GM12878 (cell line): ENCODE measurements around the gene TSC22D1. TPM values are rescaled to one million over a fixed set of nuclear protein-coding genes. Genes with fewer than 3 reads are reported as not detected.

ENCODE experiments used
- ATAC-seq: fragments of 200-7000 bp; cut with Tn5 transposase; 3 replicates; pipeline ENCODE4 v1.9.1; 2020; ENCODE audit warnings: mild to moderate bottlenecking, moderate library complexity
- BruUV-seq: library from RNA; stranded (reverse); fragments of 400-500 nt; replicated peaks from 2 replicates; lab custom pipeline; 2021; lab: Mats Ljungman, UMichigan
- CTCF ChIA-PET: fragments of 300-600 bp; sonication (Branson Sonifier 250); formaldehyde crosslinking; extraction: SDS; loops from one replicate; lab custom pipeline; 2021; ENCODE audit warnings: inconsistent platforms; lab: Yijun Ruan, JAX
- POLR2A ChIA-PET: fragments of 350-600 bp; formaldehyde crosslinking; extraction: SDS; loops from one replicate; lab custom pipeline; 2021; ENCODE audit warnings: inconsistent platforms; lab: Charles Lee
- RAD21 ChIA-PET: fragments of 300-600 bp; sonication (Branson Sonifier 250); formaldehyde crosslinking; loops from one replicate; lab custom pipeline; 2023; ENCODE audit warnings: antibody characterized with exemption; ENCODE audit not compliant: unreplicated experiment; lab: Charles Lee
- SMC1A ChIA-PET: fragments of 300-600 bp; sonication (Branson Sonifier 250); formaldehyde crosslinking; loops from one replicate; lab custom pipeline; 2023; ENCODE audit not compliant: unreplicated experiment, uncharacterized antibody; lab: Charles Lee
- DNase-seq: peaks from one replicate; pipeline ENCODE4 v3.0.0-alpha.2; 2011; ENCODE audit warnings: low read depth, low spot score
- FAIRE-seq: peaks from 3 replicates; lab custom pipeline; 2011; peaks lifted over from hg19 to GRCh38; lab: Jason Lieb, UNC
- H2AFZ ChIP-seq: 2 replicates; pipeline ENCODE4 v1.6.0; 2011; ENCODE audit warnings: low read depth, low read length, control low read depth; ENCODE audit not compliant: control insufficient read depth
- H3K27ac ChIP-seq: 2 replicates; pipeline ENCODE4 v1.5.1; 2011; ENCODE audit warnings: control low read depth; ENCODE audit not compliant: control insufficient read depth, insufficient read depth
- H3K27me3 ChIP-seq, 2 experiments: replicated peaks in 1 of 2; 2 replicates each; pipeline versions ENCODE4 v1.6.0 to v1.6.1; 2011; ENCODE audit warnings: low read length in 1 of 2; ENCODE audit not compliant: control insufficient read depth in 2 of 2, insufficient read depth in 2 of 2
- H3K36me3 ChIP-seq, 2 experiments: 2 replicates each; pipeline ENCODE4 v1.5.1; 2011; ENCODE audit warnings: low read length in 1 of 2; ENCODE audit not compliant: control insufficient read depth in 2 of 2, insufficient read depth in 2 of 2
- H3K4me1 ChIP-seq: 2 replicates; pipeline ENCODE4 v1.6.1; 2011; ENCODE audit warnings: mild to moderate bottlenecking, low read length, moderate library complexity, mixed read lengths; ENCODE audit not compliant: control insufficient read depth, insufficient read depth
- H3K4me2 ChIP-seq: 2 replicates; pipeline ENCODE4 v1.6.0; 2011; ENCODE audit warnings: control low read depth; ENCODE audit not compliant: control insufficient read depth, insufficient read depth
- H3K4me3 ChIP-seq: fragments of 200-600 bp; sonication (generic); 2 replicates; pipeline ENCODE4 v1.5.1; 2016
- H3K79me2 ChIP-seq: 2 replicates; pipeline ENCODE4 v1.6.0; 2011; ENCODE audit warnings: low read length; ENCODE audit not compliant: control insufficient read depth, insufficient read depth
- H3K9ac ChIP-seq: 2 replicates; pipeline ENCODE4 v1.8.0; 2011; ENCODE audit warnings: low read length, control low read depth, mixed read lengths; ENCODE audit not compliant: control insufficient read depth, insufficient read depth
- H3K9me3 ChIP-seq: replicated peaks from 3 replicates; pipeline ENCODE4 v1.5.1; 2011; ENCODE audit warnings: mild to moderate bottlenecking, low read length; ENCODE audit not compliant: control insufficient read depth, insufficient read depth
- H4K20me1 ChIP-seq: 2 replicates; pipeline ENCODE4 v1.6.0; 2011; ENCODE audit not compliant: control insufficient read depth, insufficient read depth
- BACH1 ChIP-seq: fragments of 450-650 bp; IDR thresholded peaks from 2 replicates; pipeline ENCODE4 v1.6.1; 2017; ENCODE audit warnings: mild to moderate bottlenecking, borderline replicate concordance
- IRF3 ChIP-seq: fragments of 450-650 bp; IDR thresholded peaks from 2 replicates; pipeline ENCODE4 v1.6.1; 2014; ENCODE audit warnings: mild to moderate bottlenecking
- PAX5 ChIP-seq: IDR thresholded peaks from 2 replicates; pipeline ENCODE4 v1.6.1; 2011; ENCODE audit warnings: low read depth, low read length, borderline replicate concordance
- RELA ChIP-seq: fragments of 450-650 bp; IDR thresholded peaks from 2 replicates; pipeline ENCODE4 v1.8.0; 2014; ENCODE audit warnings: borderline replicate concordance; ENCODE audit not compliant: partially characterized antibody
- TBL1XR1 ChIP-seq: IDR thresholded peaks from 2 replicates; pipeline ENCODE4 v1.6.1; 2012; ENCODE audit warnings: low read depth, low read length, improper control_type of control experiment
- ZNF217 ChIP-seq: fragments of 450-650 bp; IDR thresholded peaks from 2 replicates; pipeline ENCODE4 v1.6.1; 2017; ENCODE audit warnings: antibody characterized with exemption, mild to moderate bottlenecking
- whole genome bisulfite sequencing: methylation state at CpG from one replicate; pipeline ENCODE4 v1.1.6; 2016; ENCODE audit warnings: low lambda C conversion rate; ENCODE audit not compliant: insufficient replicate concordance, insufficient coverage; ENCODE audit errors: missing lambda C conversion rate; 5-methylcytosine and 5-hydroxymethylcytosine counted together
- in situ Hi-C: fragments of 300-500 bp; cut with MboI; formaldehyde crosslinking; loops from 9 replicates; pipeline ENCODE4 v1.14.3; 2018; ENCODE audit warnings: mixed read lengths
- intact Hi-C: fragments of 100-400 bp; cut with micrococcal nuclease; formaldehyde crosslinking; loops from one replicate; pipeline ENCODE4 v1.14.2; 2022; ENCODE audit not compliant: unreplicated experiment
- polyA plus RNA-seq, 11 experiments: library from polyadenylated mRNA; depleted of rRNA in 4 of 11; unstranded in 6 of 11; stranded (reverse) in 5 of 11; fragments of >200 nt; fragmentation: Nextera tagmentation in 4 of 11; fragmentation: Illumina TruSeq in 1 of 11; extraction: Ambion mirVana in 4 of 11; extraction: Trizol in 1 of 11; gene quantifications; 1 replicate in 1 of 11; 2 replicates in 10 of 11; pipeline versions ENCODE4 v1.2.1 to v1.2.3, GENCODE V29; 2011 to 2016; ENCODE audit warnings: inconsistent platforms in 2 of 11, missing spikeins in 2 of 11, low read depth in 1 of 11
- total RNA-seq, 4 experiments: library from RNA; depleted of rRNA in 3 of 4; stranded (reverse); fragments of >200 nt in 3 of 4; fragmentation: Illumina TruSeq in 1 of 4; extraction: Trizol in 1 of 4; gene quantifications; 2 replicates each; pipeline versions ENCODE4 v1.2.1 to v1.2.3, GENCODE V29; 2013 to 2021
- TF ChIP-seq, protein P1 (sequence below): fragments of 450-650 bp; IDR thresholded peaks from 2 replicates; pipeline ENCODE4 v1.6.1; 2017; ENCODE audit warnings: antibody characterized with exemption, mild to moderate bottlenecking, moderate library complexity
- TF ChIP-seq, protein P2 (sequence below): IDR thresholded peaks from 2 replicates; pipeline ENCODE4 v1.6.1; 2011; ENCODE audit warnings: mild to moderate bottlenecking, low read depth, low read length, moderate library complexity; ENCODE audit not compliant: insufficient replicate concordance

Gene TSC22D1
- total and polyA plus RNA-seq, 10 of the 15 experiments (the other 5 are each of a cell fraction or from before 2014, with no cell fraction given), result 0.37 to 15.7 (median 7.5) TPM

DNA sequence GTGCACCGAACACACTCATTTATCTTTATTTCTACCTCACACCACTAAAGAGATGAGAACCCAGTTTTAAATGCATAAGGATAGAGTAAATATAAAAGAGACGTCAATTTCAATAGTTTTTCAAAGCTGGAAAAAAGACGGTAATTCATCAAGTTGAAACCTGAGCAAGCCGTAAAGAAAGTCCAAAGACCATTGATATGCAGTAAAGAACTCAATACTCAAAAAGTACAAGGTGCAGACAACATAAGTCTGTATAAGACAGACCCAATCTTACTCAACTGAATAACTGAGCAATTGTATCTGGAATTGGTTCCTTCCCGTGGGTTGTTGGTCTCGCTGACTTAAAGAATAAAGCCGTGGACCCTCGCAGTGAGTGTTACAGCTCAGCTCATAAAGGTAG lies 120.4 kb downstream of the TSC22D1 start:
- Histone ChIP-seq H3K36me3 (no peaks in the 10 kb centered on the region), H3K27ac (no peak overlapping the region), H2AFZ (no peak overlapping the region), H3K27me3 (no peaks in the 10 kb centered on the region), H3K9ac (no peak overlapping the region), H3K4me3 (no peak overlapping the region), H4K20me1 (no peaks in the 10 kb centered on the region), H3K79me2 (no peaks in the 10 kb centered on the region), H3K9me3 (no peaks in the 10 kb centered on the region; the same call in 2 of the 3 replicates), H3K4me1 (no peaks in the 10 kb centered on the region), H3K4me2 (no peak overlapping the region)
- CTCF ChIA-PET, result interaction anchor here (0.6 to 1.1 kb wide), 3 partner anchors 15 to 188 kb away, joined by 3 read pairs; no protein-coding TSS in a partner anchor
- 76% methylated on average over 8 of the region's 8 CpGs for WGBS
- no peak for TF ChIP-seq PAX5
- no peak for TF ChIP-seq BACH1
- TF ChIP-seq ZNF217, result no peak
- ATAC-seq (no peak), DNase-seq (no peak), FAIRE-seq (no peak)
- BruUV-seq, result no TSS peak
- RAD21 ChIA-PET, result no interaction called here
- SMC1A ChIA-PET, result interaction anchor here (0.8 kb wide), 1 partner anchor 18 kb away, joined by 3 read pairs; no protein-coding TSS in a partner anchor
- intact Hi-C loops (no loop called here), in situ Hi-C loops (no loop called here)
- POLR2A ChIA-PET, result no interaction called here

DNA sequence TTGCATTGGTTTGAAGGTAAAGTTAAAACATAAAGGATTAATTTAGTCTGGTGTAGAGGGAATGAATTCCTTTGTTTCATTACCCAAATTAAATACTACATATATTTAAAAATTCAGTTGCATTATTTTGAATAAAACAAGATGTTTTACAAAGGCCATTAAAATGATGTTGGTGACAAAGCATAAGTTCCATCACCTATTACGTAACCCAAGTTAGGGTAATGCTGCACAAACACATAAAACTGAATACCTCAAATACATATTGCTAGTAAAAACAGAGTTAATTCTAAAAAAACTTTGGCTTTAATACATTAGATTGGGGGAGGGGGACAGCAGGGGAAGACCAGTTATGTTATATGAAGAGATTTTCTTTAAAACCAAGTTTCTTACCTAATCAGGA lies 122.2 kb downstream of the TSC22D1 start:
- Histone ChIP-seq H3K36me3 (no peaks in the 10 kb centered on the region), H3K9ac (no peak overlapping the region), H3K4me2 (no peak overlapping the region), H3K27ac (no peak overlapping the region), H3K79me2 (no peaks in the 10 kb centered on the region), H2AFZ (no peak overlapping the region), H4K20me1 (no peaks in the 10 kb centered on the region)
- WGBS, result 27% methylated on average over 1 of the region's 1 CpG
- FAIRE-seq, result no peak
- no TSS peak for BruUV-seq
- ChIA-PET POLR2A (no interaction called here), RAD21 (no interaction called here)
- in situ Hi-C loops, result no loop called here
- DNase-seq, result no peak
- intact Hi-C loops, result no loop called here
- no peak for ATAC-seq
- TF ChIP-seq IRF3 (no peak), TBL1XR1 (no peak), RELA (no peak)
- TF ChIP-seq, protein P1, sequence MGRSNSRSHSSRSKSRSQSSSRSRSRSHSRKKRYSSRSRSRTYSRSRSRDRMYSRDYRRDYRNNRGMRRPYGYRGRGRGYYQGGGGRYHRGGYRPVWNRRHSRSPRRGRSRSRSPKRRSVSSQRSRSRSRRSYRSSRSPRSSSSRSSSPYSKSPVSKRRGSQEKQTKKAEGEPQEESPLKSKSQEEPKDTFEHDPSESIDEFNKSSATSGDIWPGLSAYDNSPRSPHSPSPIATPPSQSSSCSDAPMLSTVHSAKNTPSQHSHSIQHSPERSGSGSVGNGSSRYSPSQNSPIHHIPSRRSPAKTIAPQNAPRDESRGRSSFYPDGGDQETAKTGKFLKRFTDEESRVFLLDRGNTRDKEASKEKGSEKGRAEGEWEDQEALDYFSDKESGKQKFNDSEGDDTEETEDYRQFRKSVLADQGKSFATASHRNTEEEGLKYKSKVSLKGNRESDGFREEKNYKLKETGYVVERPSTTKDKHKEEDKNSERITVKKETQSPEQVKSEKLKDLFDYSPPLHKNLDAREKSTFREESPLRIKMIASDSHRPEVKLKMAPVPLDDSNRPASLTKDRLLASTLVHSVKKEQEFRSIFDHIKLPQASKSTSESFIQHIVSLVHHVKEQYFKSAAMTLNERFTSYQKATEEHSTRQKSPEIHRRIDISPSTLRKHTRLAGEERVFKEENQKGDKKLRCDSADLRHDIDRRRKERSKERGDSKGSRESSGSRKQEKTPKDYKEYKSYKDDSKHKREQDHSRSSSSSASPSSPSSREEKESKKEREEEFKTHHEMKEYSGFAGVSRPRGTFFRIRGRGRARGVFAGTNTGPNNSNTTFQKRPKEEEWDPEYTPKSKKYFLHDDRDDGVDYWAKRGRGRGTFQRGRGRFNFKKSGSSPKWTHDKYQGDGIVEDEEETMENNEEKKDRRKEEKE, result no peak
- TF ChIP-seq, protein P2, sequence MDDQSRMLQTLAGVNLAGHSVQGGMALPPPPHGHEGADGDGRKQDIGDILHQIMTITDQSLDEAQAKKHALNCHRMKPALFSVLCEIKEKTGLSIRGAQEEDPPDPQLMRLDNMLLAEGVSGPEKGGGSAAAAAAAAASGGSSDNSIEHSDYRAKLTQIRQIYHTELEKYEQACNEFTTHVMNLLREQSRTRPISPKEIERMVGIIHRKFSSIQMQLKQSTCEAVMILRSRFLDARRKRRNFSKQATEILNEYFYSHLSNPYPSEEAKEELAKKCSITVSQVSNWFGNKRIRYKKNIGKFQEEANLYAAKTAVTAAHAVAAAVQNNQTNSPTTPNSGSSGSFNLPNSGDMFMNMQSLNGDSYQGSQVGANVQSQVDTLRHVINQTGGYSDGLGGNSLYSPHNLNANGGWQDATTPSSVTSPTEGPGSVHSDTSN, result no peak
- TF ChIP-seq, all 136 proteins: peak for 0
- Histone ChIP-seq H3K4me1 (no peaks in the 10 kb centered on the region), H3K9me3 (no peaks in the 10 kb centered on the region; the same call in 2 of the 3 replicates), H3K4me3 (no peak overlapping the region), H3K27me3 (no peaks in the 10 kb centered on the region)
- CTCF ChIA-PET, result no interaction called here
- SMC1A ChIA-PET, result no interaction called here
